ENCODE results near the gene KLHL35. TPM values are rescaled to one million over a fixed set of nuclear protein-coding genes. Genes with fewer than 3 reads are reported as not detected.

Gene KLHL35
- total and polyA plus RNA-seq, 4 donors: 0.07 to 0.42 (median 0.15) TPM; not detected in 1

- Histone ChIP-seq H3K9ac (ENCODE audit: low read depth in 1 of 2, low read length in 2 of 2) (no peak overlapping the region), H3K27me3 (ENCODE audit: control insufficient read depth in 4 of 4, insufficient read depth in 4 of 4, low read length in 3 of 4) (no peaks in the 10 kb centered on the region), H3K9me3 (ENCODE audit: control insufficient read depth in 4 of 4, low read length in 3 of 4) (no peaks in the 10 kb centered on the region), H3K4me1 (ENCODE audit: control insufficient read depth in 4 of 4, insufficient read depth in 4 of 4, low read length in 3 of 4) (no peaks in the 10 kb centered on the region), H3K27ac (ENCODE audit: low read depth in 1 of 2, low read length in 2 of 2) (no peak overlapping the region), H3K36me3 (ENCODE audit: control insufficient read depth in 4 of 4, insufficient read depth in 3 of 4, low read depth in 1 of 4, low read length in 3 of 4) (no peaks in the 10 kb centered on the region), H3K4me3 (ENCODE audit: low read depth in 1 of 3, low read length in 3 of 3) (no peak overlapping the region)
- DNase-seq (ENCODE audit: low spot score): no peak
- TF ChIP-seq YY1 (IDR thresholded peaks at IDR 0.05): no peak
- no peak for TF ChIP-seq EGR1 (IDR thresholded peaks at IDR 0.05; ENCODE audit: low read depth in 2 of 2)
- TF ChIP-seq FOXA1 (IDR thresholded peaks at IDR 0.05): no peak
- TF ChIP-seq RAD21 (IDR thresholded peaks at IDR 0.05): no peak
- no peak for TF ChIP-seq GABPA (IDR thresholded peaks at IDR 0.05 in 1 of 2, conservative IDR thresholded peaks at IDR 0.05 in 1 of 2)
- no peak for TF ChIP-seq MAX (IDR thresholded peaks at IDR 0.05)
- 92% methylated on average over 11 of the region's 11 CpGs for WGBS
These were observed 16.8 kb upstream of the KLHL35 start for GRCh38 chr11:75449776-75450175.

GRCh38 chr11:75449271-75449670 lies 16.3 kb upstream of the KLHL35 start:
- H3K9ac ChIP-seq (ENCODE audit: low read depth in 1 of 2, low read length in 2 of 2): no peak overlapping the region
- no peak for DNase-seq (ENCODE audit: low spot score)
- no peaks in the 10 kb centered on the region for H3K4me1 ChIP-seq (ENCODE audit: control insufficient read depth in 4 of 4, insufficient read depth in 4 of 4, low read length in 3 of 4)
- 89% methylated on average over 10 of the region's 10 CpGs for WGBS
- H3K27me3 ChIP-seq (ENCODE audit: control insufficient read depth in 4 of 4, insufficient read depth in 4 of 4, low read length in 3 of 4): no peaks in the 10 kb centered on the region
- no peak overlapping the region for H3K27ac ChIP-seq (ENCODE audit: low read depth in 1 of 2, low read length in 2 of 2)
- H3K36me3 ChIP-seq (ENCODE audit: control insufficient read depth in 4 of 4, insufficient read depth in 3 of 4, low read depth in 1 of 4, low read length in 3 of 4): no peaks in the 10 kb centered on the region
- H3K9me3 ChIP-seq (ENCODE audit: control insufficient read depth in 4 of 4, low read length in 3 of 4): no peaks in the 10 kb centered on the region
- H3K4me3 ChIP-seq (ENCODE audit: low read depth in 1 of 3, low read length in 3 of 3): no peak overlapping the region
- no peak for TF ChIP-seq EGR1 (IDR thresholded peaks at IDR 0.05; ENCODE audit: low read depth in 2 of 2)
- no peak for TF ChIP-seq RAD21 (IDR thresholded peaks at IDR 0.05)
- no peak for TF ChIP-seq HNF4G (IDR thresholded peaks at IDR 0.05)
- TF ChIP-seq FOXA1 (IDR thresholded peaks at IDR 0.05): no peak
- TF ChIP-seq REST (IDR thresholded peaks at IDR 0.05): no peak
- no peak for TF ChIP-seq ATF3 (IDR thresholded peaks at IDR 0.05)
- no peak for TF ChIP-seq TAF1 (conservative IDR thresholded peaks at IDR 0.05)

GRCh38 chr11:75447415-75447814 lies 14.4 kb upstream of the KLHL35 start:
- TF ChIP-seq RAD21 (IDR thresholded peaks at IDR 0.05): no peak
- TF ChIP-seq REST (IDR thresholded peaks at IDR 0.05): no peak
- no peak for TF ChIP-seq SP1 (IDR thresholded peaks at IDR 0.05)
- TF ChIP-seq FOXA2 (IDR thresholded peaks at IDR 0.05): no peak
- no peak for TF ChIP-seq FOXA1 (IDR thresholded peaks at IDR 0.05)
- TF ChIP-seq HNF4G (IDR thresholded peaks at IDR 0.05): no peak
- TF ChIP-seq TAF1 (conservative IDR thresholded peaks at IDR 0.05): no peak
- no peak for TF ChIP-seq YY1 (IDR thresholded peaks at IDR 0.05)
- WGBS: 80% methylated on average over 5 of the region's 5 CpGs
- H3K36me3 ChIP-seq (ENCODE audit: control insufficient read depth in 4 of 4, insufficient read depth in 3 of 4, low read depth in 1 of 4, low read length in 3 of 4): no peaks in the 10 kb centered on the region

More at GRCh38 chr11:75447415-75447814, 14.4 kb upstream of the KLHL35 start:
- H3K27me3 ChIP-seq (ENCODE audit: control insufficient read depth in 4 of 4, insufficient read depth in 4 of 4, low read length in 3 of 4): no peaks in the 10 kb centered on the region
- no peak overlapping the region for H3K9ac ChIP-seq (ENCODE audit: low read depth in 1 of 2, low read length in 2 of 2)
- H3K27ac ChIP-seq (ENCODE audit: low read depth in 1 of 2, low read length in 2 of 2): no peak overlapping the region
- no peaks in the 10 kb centered on the region for H3K9me3 ChIP-seq (ENCODE audit: control insufficient read depth in 4 of 4, low read length in 3 of 4)
- H3K4me1 ChIP-seq (ENCODE audit: control insufficient read depth in 4 of 4, insufficient read depth in 4 of 4, low read length in 3 of 4): no peaks in the 10 kb centered on the region
- DNase-seq (ENCODE audit: low spot score): no peak
- no peak overlapping the region for H3K4me3 ChIP-seq (ENCODE audit: low read depth in 1 of 3, low read length in 3 of 3)

All from liver (tissue), 9 donors.